GM10266 (cell line): ENCODE data around the gene PLCH2.

Experiments
- DNase-seq: peaks from one replicate; pipeline ENCODE4 v3.0.0; 2012; ENCODE audit errors: extremely low spot score
- TF ChIP-seq, protein P1 (sequence below): IDR thresholded peaks from 2 replicates; pipeline ENCODE4 v1.5.1; 2012; ENCODE audit warnings: mild to moderate bottlenecking, low read depth; ENCODE audit not compliant: control insufficient read depth, insufficient read depth; ENCODE audit errors: missing control alignments

Gene PLCH2

DNA sequence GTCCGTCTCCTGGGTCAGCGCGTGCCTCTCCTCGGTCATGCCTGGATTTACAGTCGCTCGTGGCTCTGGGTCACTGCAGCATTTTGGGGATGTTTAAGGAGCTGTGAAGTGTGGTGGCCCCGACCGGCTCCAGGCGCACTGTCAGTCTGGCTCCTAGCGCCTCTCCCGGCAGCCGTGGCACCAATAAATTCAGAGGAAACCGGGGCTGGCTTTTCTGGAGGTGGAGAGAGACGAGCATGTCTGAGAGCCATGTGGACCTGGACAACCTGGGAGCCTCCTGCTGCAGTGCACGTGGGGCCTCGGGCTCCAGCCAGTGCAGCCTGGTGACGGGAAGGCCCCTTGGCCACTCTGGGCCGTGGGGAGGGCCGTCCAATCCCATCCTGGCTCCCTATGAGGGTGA is 17.1 kb downstream of the PLCH2 start:
- DNase-seq: no peak
- TF ChIP-seq, protein P1, sequence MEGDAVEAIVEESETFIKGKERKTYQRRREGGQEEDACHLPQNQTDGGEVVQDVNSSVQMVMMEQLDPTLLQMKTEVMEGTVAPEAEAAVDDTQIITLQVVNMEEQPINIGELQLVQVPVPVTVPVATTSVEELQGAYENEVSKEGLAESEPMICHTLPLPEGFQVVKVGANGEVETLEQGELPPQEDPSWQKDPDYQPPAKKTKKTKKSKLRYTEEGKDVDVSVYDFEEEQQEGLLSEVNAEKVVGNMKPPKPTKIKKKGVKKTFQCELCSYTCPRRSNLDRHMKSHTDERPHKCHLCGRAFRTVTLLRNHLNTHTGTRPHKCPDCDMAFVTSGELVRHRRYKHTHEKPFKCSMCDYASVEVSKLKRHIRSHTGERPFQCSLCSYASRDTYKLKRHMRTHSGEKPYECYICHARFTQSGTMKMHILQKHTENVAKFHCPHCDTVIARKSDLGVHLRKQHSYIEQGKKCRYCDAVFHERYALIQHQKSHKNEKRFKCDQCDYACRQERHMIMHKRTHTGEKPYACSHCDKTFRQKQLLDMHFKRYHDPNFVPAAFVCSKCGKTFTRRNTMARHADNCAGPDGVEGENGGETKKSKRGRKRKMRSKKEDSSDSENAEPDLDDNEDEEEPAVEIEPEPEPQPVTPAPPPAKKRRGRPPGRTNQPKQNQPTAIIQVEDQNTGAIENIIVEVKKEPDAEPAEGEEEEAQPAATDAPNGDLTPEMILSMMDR: no peak

DNA sequence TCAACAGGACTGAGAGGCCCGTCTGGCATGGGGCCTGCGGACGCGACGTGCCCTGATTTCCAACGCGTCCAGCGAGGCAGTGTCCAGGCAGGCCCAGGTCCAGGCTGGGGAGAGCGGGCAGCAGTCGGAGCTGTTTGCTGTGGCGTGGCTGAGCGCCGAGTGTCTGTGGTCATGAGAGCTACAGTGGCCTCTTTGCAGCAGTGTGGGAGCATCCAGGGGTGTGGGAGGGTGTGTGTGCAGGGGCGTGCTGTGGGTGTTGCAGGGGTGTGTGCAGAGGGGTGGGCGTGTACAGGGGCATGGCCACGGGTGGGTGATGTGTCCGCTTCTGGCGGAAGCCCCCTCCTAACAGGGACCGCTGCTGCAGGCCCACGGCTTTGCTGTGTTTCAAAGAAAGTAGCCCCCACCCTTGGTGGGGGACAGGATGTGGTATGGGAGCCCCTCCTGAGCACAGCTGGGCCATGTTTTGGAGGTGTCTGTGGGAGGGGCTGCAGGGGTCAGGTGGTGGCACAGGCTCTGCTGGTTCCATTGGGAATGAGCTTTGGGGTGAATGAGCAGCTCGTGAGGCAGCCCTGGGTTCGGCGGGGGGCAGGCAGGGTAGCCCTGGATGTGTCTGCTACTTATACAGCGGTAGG is 17.7 kb downstream of the PLCH2 start:
- TF ChIP-seq, protein P1: no peak
- DNase-seq: no peak

DNA sequence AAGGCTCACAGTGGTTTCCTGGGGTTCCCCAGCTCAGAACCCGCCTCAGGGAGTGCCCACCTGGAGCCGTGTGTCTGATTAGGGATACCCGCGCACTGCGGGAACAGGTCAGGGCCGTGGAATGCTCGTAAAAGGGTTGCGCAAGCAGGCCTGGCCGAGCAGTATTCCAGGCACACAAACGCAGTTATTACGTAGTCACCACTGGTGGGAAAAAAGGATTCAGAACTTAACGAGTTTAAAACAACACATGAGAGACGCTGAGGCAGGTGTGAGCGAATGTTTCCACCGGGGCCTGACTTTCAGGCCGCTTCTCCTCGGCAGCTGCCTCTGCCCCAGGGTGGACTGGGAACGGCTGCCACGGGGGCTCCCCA is 18.2 kb downstream of the PLCH2 start:
- DNase-seq: no peak
- TF ChIP-seq, protein P1: no peak

DNA sequence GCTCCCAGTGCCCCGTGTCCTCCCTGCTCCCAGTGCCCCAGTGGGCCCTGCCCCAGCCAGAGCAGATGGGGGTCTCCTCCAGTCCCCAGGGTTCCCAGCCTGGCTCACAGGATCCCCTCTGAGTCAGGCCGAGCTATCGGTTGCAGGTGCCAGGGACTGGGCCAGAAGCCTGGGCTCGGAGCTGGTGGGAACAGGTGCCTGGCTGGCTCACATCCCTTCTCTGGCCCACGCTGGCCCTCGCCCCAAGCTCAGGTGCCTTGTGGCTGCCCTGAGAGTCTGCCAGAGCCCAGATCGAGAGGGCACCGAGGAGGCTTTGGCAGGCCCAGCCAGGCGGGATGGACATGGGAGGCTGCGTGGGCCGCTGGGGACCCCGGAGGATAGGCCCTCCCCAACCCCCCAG is 18.9 kb downstream of the PLCH2 start:
- no peak for DNase-seq
- TF ChIP-seq, protein P1: no peak

DNA sequence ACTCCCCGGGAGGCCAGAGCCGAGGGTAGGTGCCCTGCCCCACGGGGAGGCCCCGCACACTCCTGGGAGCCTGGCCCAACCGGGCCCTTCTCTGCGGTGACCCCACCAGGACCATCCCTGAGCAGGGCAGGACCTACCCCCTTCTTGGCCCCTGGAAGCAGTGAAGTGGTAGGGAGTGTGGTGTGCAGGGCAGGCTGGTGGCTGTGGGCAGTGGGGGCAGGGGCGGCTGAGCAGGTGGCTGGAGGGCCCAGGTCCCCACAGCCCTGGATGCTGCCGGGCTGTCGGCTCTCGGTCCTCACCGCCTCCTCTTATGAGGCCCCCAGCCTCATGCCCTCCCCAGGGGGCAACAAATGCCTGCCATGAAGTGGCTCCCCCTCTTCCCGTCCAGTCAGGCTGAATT is 19.5 kb downstream of the PLCH2 start:
- TF ChIP-seq, protein P1: no peak
- no peak for DNase-seq

DNA sequence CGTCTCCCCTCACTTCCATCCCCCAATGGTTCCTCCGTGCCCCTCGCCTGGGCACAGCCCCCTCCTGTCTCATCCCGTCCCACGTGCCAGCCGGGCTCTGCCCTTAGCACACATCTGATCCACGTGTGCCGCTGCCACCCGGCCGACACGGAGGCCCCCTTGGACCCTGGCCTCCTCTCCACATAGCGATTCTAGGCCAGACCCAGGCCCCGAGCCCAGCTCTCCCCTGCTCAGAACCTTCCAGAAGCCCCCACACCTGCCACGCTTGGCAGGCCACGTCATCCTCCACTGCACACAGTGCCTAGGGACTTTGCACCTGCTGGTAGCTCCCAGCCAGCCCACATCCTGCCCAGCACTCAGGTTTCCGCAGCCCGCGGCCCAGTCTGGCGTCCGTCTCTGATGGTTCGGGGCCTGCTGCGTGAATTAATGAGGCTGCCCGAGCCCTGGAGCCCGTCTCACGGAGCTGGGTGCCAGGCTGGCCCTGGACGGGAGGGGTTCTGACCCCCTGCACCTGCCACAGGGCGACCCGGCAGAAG is 20.1 kb downstream of the PLCH2 start:
- TF ChIP-seq, protein P1: no peak
- DNase-seq: no peak

DNA sequence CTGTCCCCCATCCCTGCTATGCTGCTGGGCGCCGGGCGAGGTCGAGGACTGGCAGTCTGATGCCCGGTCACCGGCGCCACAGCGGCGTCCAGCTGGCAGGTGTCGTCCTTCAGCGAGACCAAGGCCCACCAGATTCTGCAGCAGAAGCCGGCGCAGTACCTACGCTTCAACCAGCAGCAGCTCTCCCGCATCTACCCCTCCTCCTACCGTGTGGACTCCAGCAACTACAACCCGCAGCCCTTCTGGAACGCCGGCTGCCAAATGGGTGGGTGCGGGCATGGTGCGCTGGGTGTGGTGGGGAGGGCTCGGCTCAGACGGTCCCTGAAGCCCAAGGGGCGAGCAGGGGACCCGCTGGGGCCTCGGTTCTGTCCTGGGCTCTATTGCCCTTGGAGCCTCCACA is 20.7 kb downstream of the PLCH2 start:
- no peak for DNase-seq
- TF ChIP-seq, protein P1: no peak
